GM06990 (cell line): ENCODE results near the gene TTC39A.

Experiments used
- DNase-seq: peaks from one replicate; pipeline ENCODE4 v3.0.0-alpha.2; 2011; ENCODE audit not compliant: insufficient read length; ENCODE audit errors: extremely low read depth
- H3K27me3 ChIP-seq: replicated peaks from 2 replicates; pipeline ENCODE4 v1.6.0; 2011; ENCODE audit warnings: low read length; ENCODE audit not compliant: control insufficient read depth, insufficient read depth
- H3K36me3 ChIP-seq: 2 replicates; pipeline ENCODE4 v1.5.1; 2011; ENCODE audit warnings: low read length; ENCODE audit not compliant: control insufficient read depth, insufficient read depth
- H3K4me3 ChIP-seq: replicated peaks from 2 replicates; pipeline ENCODE4 v1.5.1; 2011; ENCODE audit warnings: low read depth, mild to moderate bottlenecking, control low read depth, low read length
- TF ChIP-seq, protein P1 (sequence below): IDR thresholded peaks from 2 replicates; pipeline ENCODE4 v1.5.1; 2011; ENCODE audit warnings: low read length, control low read depth, mild to moderate bottlenecking, inconsistent platforms; ENCODE audit not compliant: insufficient read depth, poor library complexity, severe bottlenecking

TTC39A gene

DNA sequence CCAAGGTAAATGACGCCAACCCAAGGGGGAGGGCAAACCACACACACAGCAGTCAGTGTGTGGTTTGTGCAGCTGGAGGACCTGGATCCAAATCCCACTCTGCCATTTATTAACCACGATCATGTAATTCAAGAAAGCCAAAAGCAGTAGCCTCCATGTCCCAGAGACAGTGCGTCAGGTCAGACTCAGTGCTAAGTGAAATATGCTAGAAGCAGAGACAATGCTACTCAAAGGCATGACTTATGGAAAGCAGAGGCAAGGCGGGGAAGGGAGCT lies 13.6 kb downstream of the TTC39A start:
- Histone ChIP-seq H3K36me3 (no peaks in the 10 kb centered on the region), H3K27me3 (no peaks in the 10 kb centered on the region), H3K4me3 (no peak overlapping the region)
- DNase-seq: no peak
- TF ChIP-seq, protein P1, sequence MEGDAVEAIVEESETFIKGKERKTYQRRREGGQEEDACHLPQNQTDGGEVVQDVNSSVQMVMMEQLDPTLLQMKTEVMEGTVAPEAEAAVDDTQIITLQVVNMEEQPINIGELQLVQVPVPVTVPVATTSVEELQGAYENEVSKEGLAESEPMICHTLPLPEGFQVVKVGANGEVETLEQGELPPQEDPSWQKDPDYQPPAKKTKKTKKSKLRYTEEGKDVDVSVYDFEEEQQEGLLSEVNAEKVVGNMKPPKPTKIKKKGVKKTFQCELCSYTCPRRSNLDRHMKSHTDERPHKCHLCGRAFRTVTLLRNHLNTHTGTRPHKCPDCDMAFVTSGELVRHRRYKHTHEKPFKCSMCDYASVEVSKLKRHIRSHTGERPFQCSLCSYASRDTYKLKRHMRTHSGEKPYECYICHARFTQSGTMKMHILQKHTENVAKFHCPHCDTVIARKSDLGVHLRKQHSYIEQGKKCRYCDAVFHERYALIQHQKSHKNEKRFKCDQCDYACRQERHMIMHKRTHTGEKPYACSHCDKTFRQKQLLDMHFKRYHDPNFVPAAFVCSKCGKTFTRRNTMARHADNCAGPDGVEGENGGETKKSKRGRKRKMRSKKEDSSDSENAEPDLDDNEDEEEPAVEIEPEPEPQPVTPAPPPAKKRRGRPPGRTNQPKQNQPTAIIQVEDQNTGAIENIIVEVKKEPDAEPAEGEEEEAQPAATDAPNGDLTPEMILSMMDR: no peak

DNA sequence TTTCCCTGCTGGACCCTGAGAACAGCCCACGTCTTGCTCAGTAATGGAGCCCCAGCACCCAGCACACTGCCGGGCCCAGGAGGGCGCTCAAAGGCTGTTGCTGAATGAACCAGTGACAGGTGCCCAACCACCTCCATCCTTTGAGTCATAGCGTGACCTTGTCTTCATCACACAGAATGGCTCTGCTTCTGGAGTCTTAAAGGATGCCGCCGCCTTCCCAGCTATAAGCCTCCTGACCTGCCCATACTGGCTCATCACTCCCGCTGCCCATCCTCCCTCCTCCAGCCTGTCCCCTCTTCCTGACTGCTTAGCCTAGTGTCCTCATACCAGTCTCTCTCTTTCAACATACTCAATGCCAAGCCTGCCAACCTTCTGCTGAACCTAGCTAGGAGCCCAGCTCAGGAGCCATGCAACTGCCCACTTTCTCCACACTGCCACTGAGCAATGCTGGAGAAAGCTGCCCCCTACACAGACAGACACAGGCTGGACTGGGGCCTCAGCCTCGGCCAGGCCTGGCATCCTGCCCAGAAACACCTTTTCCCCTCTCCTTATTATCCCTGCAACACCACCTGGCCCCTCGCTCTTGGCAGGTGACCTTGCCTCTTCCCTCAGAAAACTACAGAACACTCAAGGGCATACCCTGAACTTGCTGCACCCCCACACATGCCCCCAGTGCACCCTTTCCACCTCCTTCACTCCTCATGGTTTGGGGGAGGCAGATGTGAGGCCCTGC lies 14.1 kb downstream of the TTC39A start:
- H3K36me3 ChIP-seq: no peaks in the 10 kb centered on the region
- H3K4me3 ChIP-seq: no peak overlapping the region
- DNase-seq: no peak
- TF ChIP-seq, protein P1: no peak
- H3K27me3 ChIP-seq: no peaks in the 10 kb centered on the region

- Histone ChIP-seq H3K4me3 (no peak overlapping the region), H3K27me3 (no peaks in the 10 kb centered on the region), H3K36me3 (no peaks in the 10 kb centered on the region)
- DNase-seq: no peak
- TF ChIP-seq, protein P1: no peak
Observed at GRCh38 chr1:51314974-51315373, 15.4 kb downstream of the TTC39A start.

- Histone ChIP-seq H3K36me3 (no peaks in the 10 kb centered on the region), H3K4me3 (no peak overlapping the region), H3K27me3 (no peaks in the 10 kb centered on the region)
- DNase-seq: no peak
- TF ChIP-seq, protein P1: no peak
Observed at GRCh38 chr1:51313961-51314777, 16.2 kb downstream of the TTC39A start.

DNA sequence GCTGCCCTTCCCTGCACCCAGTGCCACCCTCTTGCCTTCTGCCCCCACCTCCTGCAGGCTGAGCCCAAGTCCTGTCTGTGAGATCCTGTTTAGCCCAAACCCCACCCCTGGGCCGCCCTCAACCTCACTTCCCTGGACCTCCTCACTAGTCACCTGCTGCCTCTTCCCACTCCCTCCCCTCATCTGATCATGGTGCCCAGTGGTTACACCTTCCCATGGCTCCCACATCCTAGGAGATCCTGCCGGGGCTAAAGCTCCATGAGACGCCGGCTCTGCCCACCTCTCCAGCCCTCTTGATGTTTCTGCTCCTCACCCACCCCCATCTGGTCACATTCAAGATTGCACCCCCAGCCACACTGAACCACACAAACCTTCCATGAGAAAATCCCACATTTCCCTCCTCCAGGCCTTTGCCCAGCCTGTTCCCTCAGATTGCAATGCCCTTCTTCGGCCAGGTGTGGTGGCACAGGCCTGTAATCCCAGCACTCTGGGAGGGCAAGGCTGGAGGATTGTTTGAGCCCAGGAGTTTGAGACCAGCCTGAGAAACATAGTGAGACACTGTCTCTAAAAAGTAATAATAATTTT lies 17.0 kb downstream of the TTC39A start:
- TF ChIP-seq, protein P1: peak; percentile 17
- no peak overlapping the region for H3K4me3 ChIP-seq
- no peaks in the 10 kb centered on the region for H3K36me3 ChIP-seq
- no peak for DNase-seq
- H3K27me3 ChIP-seq: no peaks in the 10 kb centered on the region
